WTC11 (cell line): ENCODE data around the gene SERPIND1. TPM values are rescaled to one million over a fixed set of nuclear protein-coding genes. Genes with fewer than 3 reads are reported as not detected.
A peak's percentile ranks its signal among the peaks of the same experiment; 100 is the strongest.

Experiments
- ATAC-seq: fragments of 200-7000 bp; cut with Tn5 transposase; 2 replicates; pipeline ENCODE4 v1.10.0; 2021; ENCODE audit warnings: mild to moderate bottlenecking, moderate library complexity
- CTCF ChIA-PET: fragments of 300-600 bp; sonication (Branson Sonifier 250); formaldehyde crosslinking; loops from one replicate; lab custom pipeline; 2021; ENCODE audit warnings: antibody characterized with exemption; lab: Charles Lee
- POLR2A ChIA-PET: fragments of 350-600 bp; sonication (Branson Sonifier 250); formaldehyde crosslinking; loops from one replicate; lab custom pipeline; 2021; ENCODE audit warnings: antibody characterized with exemption; lab: Charles Lee
- DNase-seq: peaks from one replicate; pipeline ENCODE4 v3.0.0; 2021; ENCODE audit warnings: low spot score
- H3K27ac Mint-ChIP-seq: 2 replicates; pipeline ENCODE4 v1.8.0; 2021; ENCODE audit warnings: mixed read lengths
- H3K27me3 Mint-ChIP-seq: 2 replicates; pipeline ENCODE4 v1.8.0; 2021; ENCODE audit warnings: low read depth, mild to moderate bottlenecking, moderate library complexity, mixed read lengths
- H3K36me3 Mint-ChIP-seq: 2 replicates; pipeline ENCODE4 v1.8.0; 2021; ENCODE audit warnings: mixed read lengths
- H3K4me1 Mint-ChIP-seq: 2 replicates; pipeline ENCODE4 v1.8.0; 2022; ENCODE audit warnings: mixed read lengths
- H3K4me3 Mint-ChIP-seq: 2 replicates; pipeline ENCODE4 v1.8.0; 2021; ENCODE audit warnings: mild to moderate bottlenecking, moderate library complexity, mixed read lengths
- H3K9me3 Mint-ChIP-seq: 2 replicates; pipeline ENCODE4 v1.8.0; 2021; ENCODE audit warnings: mixed read lengths
- FOXJ3 ChIP-seq: sonication (generic); formaldehyde crosslinking; IDR thresholded peaks from 2 replicates; pipeline ENCODE4 v1.9.0; 2021; ENCODE audit warnings: missing genetic modification reagents, mild to moderate bottlenecking, borderline replicate concordance
- GABPB1 ChIP-seq: sonication (generic); formaldehyde crosslinking; IDR thresholded peaks from 2 replicates; pipeline ENCODE4 v1.8.1; 2023; ENCODE audit warnings: mild to moderate bottlenecking, missing genetic modification reagents
- JAZF1 ChIP-seq: fragments of 250-450 bp; sonication (Bioruptor Pico); IDR thresholded peaks from 2 replicates; pipeline ENCODE4 v1.9.0; 2021; ENCODE audit warnings: moderate library complexity, mild to moderate bottlenecking, inconsistent platforms
- JUN ChIP-seq: sonication (generic); formaldehyde crosslinking; IDR thresholded peaks from 2 replicates; pipeline ENCODE4 v1.8.0; 2023; ENCODE audit warnings: mild to moderate bottlenecking, missing genetic modification reagents
- MYBL2 ChIP-seq: sonication (generic); formaldehyde crosslinking; IDR thresholded peaks from 2 replicates; pipeline ENCODE4 v1.8.1; 2023; ENCODE audit warnings: mild to moderate bottlenecking, moderate library complexity, missing genetic modification reagents
- NFYB ChIP-seq: sonication (generic); formaldehyde crosslinking; conservative IDR thresholded peaks from 2 replicates; pipeline ENCODE4 v1.8.0; 2022; ENCODE audit warnings: low read depth, missing genetic modification reagents
- NR2C2 ChIP-seq: sonication (generic); formaldehyde crosslinking; IDR thresholded peaks from 2 replicates; pipeline ENCODE4 v1.8.0; 2022; ENCODE audit warnings: mild to moderate bottlenecking, missing genetic modification reagents
- OVOL2 ChIP-seq: fragments of 250-450 bp; sonication (Bioruptor Pico); IDR thresholded peaks from 2 replicates; pipeline ENCODE4 v1.9.0; 2021; ENCODE audit warnings: mild to moderate bottlenecking, borderline replicate concordance
- RELA ChIP-seq: sonication (generic); formaldehyde crosslinking; IDR thresholded peaks from 2 replicates; pipeline ENCODE4 v1.8.1; 2022; ENCODE audit warnings: missing genetic modification reagents, mild to moderate bottlenecking, borderline replicate concordance
- SMAD4 ChIP-seq: sonication (generic); formaldehyde crosslinking; IDR thresholded peaks from 2 replicates; pipeline ENCODE4 v1.8.0; 2022; ENCODE audit warnings: mild to moderate bottlenecking, missing genetic modification reagents
- TP53 ChIP-seq: sonication (generic); formaldehyde crosslinking; IDR thresholded peaks from 2 replicates; pipeline ENCODE4 v1.8.1; 2023; ENCODE audit warnings: mild to moderate bottlenecking, missing genetic modification reagents
- ZNF263 ChIP-seq: sonication (generic); formaldehyde crosslinking; IDR thresholded peaks from 2 replicates; pipeline ENCODE4 v1.8.1; 2022; ENCODE audit warnings: low read depth, mild to moderate bottlenecking, moderate library complexity, missing genetic modification reagents
- ZNF396 ChIP-seq: fragments of 250-450 bp; sonication (Bioruptor Pico); IDR thresholded peaks from 2 replicates; pipeline ENCODE4 v1.8.0; 2021; ENCODE audit warnings: mild to moderate bottlenecking, moderate library complexity, borderline replicate concordance
- total RNA-seq: library from RNA; stranded (reverse); gene quantifications from 3 replicates; pipeline ENCODE4 v1.2.3, GENCODE V29; 2021
- TF ChIP-seq, protein P1 (sequence below): sonication (generic); formaldehyde crosslinking; IDR thresholded peaks from 2 replicates; pipeline ENCODE4 v1.8.0; 2022; ENCODE audit warnings: missing genetic modification reagents
- TF ChIP-seq, protein P2 (sequence below): sonication (generic); formaldehyde crosslinking; IDR thresholded peaks from 2 replicates; pipeline ENCODE4 v1.8.0; 2022; ENCODE audit warnings: mild to moderate bottlenecking, missing genetic modification reagents
- TF ChIP-seq, protein P3 (sequence below): sonication (generic); formaldehyde crosslinking; IDR thresholded peaks from 2 replicates; pipeline ENCODE4 v1.8.1; 2022; ENCODE audit warnings: missing genetic modification reagents, borderline replicate concordance
- TF ChIP-seq, protein P4 (sequence below): fragments of 250-450 bp; sonication (Bioruptor Pico); IDR thresholded peaks from 2 replicates; pipeline ENCODE4 v2.1.2; 2022; ENCODE audit warnings: mild to moderate bottlenecking, moderate library complexity
- TF ChIP-seq, protein P5 (sequence below): sonication (generic); formaldehyde crosslinking; IDR thresholded peaks from 2 replicates; pipeline ENCODE4 v1.8.0; 2022; ENCODE audit warnings: mild to moderate bottlenecking, missing genetic modification reagents
- TF ChIP-seq, protein P6 (sequence below): sonication (generic); formaldehyde crosslinking; IDR thresholded peaks from 2 replicates; pipeline ENCODE4 v1.8.0; 2023; ENCODE audit warnings: missing genetic modification reagents

SERPIND1 gene
- total RNA-seq, 1 experiment from 2014 or later = 0.22 TPM

DNA sequence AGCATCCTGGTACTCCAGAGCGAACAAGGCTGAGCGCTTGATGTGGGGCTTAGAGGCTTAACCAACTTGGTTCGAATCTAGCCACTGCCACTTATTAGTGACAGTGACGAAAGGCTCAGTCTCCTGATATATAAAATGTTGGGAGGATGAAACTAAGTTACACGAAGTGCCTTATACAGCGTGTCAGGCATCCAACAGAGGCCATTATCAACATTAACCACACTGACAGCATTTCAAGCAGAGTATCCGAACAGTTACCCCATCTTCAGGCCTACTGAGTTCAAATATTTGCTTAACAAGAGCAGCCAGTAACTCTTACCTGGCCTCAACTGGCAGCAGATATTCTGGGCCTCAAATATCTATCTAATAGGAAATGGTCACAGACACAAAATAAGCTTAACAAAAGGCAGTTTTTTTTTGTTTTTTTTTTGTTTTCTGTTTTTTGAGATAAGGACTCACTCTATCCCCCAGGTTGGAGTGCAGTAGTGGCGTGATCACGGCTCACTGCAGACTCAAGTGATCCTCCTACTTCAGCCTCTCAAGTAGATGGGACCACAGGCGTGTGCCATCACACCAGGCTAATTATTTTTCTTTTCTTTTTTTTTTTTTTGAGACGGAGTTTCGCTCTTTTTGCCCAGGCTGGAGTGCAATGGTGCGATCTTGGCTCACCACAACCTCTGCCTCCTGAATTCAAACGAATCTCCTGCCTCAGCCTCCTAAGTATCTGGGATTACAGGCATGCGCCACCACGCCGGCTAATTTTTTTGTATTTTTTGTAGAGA is 2.9 kb downstream of the SERPIND1 start (continued):
- TF ChIP-seq OVOL2 (CRISPR knock-in tag) = no peak
- TF ChIP-seq GABPB1 (CRISPR knock-in tag) = no peak
- TF ChIP-seq MYBL2 (CRISPR knock-in tag) = no peak
- TF ChIP-seq NFYB (CRISPR knock-in tag) = no peak
- TF ChIP-seq, protein P1, sequence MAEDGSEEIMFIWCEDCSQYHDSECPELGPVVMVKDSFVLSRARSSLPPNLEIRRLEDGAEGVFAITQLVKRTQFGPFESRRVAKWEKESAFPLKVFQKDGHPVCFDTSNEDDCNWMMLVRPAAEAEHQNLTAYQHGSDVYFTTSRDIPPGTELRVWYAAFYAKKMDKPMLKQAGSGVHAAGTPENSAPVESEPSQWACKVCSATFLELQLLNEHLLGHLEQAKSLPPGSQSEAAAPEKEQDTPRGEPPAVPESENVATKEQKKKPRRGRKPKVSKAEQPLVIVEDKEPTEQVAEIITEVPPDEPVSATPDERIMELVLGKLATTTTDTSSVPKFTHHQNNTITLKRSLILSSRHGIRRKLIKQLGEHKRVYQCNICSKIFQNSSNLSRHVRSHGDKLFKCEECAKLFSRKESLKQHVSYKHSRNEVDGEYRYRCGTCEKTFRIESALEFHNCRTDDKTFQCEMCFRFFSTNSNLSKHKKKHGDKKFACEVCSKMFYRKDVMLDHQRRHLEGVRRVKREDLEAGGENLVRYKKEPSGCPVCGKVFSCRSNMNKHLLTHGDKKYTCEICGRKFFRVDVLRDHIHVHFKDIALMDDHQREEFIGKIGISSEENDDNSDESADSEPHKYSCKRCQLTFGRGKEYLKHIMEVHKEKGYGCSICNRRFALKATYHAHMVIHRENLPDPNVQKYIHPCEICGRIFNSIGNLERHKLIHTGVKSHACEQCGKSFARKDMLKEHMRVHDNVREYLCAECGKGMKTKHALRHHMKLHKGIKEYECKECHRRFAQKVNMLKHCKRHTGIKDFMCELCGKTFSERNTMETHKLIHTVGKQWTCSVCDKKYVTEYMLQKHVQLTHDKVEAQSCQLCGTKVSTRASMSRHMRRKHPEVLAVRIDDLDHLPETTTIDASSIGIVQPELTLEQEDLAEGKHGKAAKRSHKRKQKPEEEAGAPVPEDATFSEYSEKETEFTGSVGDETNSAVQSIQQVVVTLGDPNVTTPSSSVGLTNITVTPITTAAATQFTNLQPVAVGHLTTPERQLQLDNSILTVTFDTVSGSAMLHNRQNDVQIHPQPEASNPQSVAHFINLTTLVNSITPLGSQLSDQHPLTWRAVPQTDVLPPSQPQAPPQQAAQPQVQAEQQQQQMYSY (CRISPR knock-in tag) = no peak
- TF ChIP-seq JAZF1 (CRISPR knock-in tag) = no peak

DNA sequence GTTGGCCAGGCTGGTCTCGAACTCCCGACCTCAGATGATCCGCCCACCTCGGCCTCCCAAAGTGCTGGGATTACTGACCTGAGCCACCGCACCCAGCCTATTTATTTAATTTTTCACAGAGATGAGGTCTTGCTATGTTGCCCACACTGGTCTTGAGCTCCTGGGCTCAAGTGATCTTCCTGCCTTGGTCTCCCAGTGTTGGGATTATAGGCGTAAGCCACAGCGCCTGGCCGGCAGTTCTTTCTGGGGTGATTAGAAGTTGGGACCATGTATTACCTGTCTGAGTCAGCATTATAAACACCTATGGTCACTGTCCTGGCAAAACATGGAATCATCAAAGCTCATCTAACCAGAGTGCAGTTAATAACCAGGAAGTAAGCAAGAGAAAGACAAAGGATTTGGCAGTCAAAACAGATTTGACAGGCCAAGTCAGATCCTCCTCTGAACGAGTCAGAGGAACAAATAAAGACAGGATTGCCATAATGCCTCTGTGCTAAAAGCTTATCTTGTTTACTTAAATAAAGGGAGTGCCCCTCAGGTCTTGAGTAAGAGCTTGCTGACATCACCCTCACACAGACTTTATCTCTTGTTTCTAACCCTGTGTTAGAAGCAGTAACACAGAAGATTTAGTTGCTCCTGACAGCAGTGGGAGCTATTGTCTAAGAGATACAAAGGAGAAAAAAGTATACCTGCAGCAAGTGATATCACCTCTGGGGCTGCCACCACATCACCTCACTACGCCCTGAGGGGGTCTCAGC is 3.7 kb downstream of the SERPIND1 start:
- POLR2A ChIA-PET = no interaction called here
- DNase-seq = no peak
- TF ChIP-seq NR2C2 (CRISPR knock-in tag) = no peak
- TF ChIP-seq RELA (CRISPR knock-in tag) = no peak
- TF ChIP-seq GABPB1 (CRISPR knock-in tag) = peak; percentile 77
- no peak for TF ChIP-seq ZNF396 (CRISPR knock-in tag)
- TF ChIP-seq, protein P2, sequence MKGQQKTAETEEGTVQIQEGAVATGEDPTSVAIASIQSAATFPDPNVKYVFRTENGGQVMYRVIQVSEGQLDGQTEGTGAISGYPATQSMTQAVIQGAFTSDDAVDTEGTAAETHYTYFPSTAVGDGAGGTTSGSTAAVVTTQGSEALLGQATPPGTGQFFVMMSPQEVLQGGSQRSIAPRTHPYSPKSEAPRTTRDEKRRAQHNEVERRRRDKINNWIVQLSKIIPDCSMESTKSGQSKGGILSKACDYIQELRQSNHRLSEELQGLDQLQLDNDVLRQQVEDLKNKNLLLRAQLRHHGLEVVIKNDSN (CRISPR knock-in tag) = no peak
- TF ChIP-seq, all 79 proteins: peak for 1
- H3K27me3 Mint-ChIP-seq = no peaks in the 10 kb centered on the region
- H3K27ac Mint-ChIP-seq = peak overlapping the region; percentile 70; the same call in 1 of the 2 replicates
- H3K4me3 Mint-ChIP-seq = no peak overlapping the region
- H3K4me1 Mint-ChIP-seq = peaks cover 14% of the 10 kb centered on the region
- CTCF ChIA-PET = interaction anchor here (0.9 to 2.4 kb wide), 3 partner anchors 19 to 108 kb away, joined by 3 to 7 read pairs (median 3); no protein-coding TSS in a partner anchor
- no peaks in the 10 kb centered on the region for H3K36me3 Mint-ChIP-seq
- H3K9me3 Mint-ChIP-seq = no peaks in the 10 kb centered on the region
- no peak for ATAC-seq

DNA sequence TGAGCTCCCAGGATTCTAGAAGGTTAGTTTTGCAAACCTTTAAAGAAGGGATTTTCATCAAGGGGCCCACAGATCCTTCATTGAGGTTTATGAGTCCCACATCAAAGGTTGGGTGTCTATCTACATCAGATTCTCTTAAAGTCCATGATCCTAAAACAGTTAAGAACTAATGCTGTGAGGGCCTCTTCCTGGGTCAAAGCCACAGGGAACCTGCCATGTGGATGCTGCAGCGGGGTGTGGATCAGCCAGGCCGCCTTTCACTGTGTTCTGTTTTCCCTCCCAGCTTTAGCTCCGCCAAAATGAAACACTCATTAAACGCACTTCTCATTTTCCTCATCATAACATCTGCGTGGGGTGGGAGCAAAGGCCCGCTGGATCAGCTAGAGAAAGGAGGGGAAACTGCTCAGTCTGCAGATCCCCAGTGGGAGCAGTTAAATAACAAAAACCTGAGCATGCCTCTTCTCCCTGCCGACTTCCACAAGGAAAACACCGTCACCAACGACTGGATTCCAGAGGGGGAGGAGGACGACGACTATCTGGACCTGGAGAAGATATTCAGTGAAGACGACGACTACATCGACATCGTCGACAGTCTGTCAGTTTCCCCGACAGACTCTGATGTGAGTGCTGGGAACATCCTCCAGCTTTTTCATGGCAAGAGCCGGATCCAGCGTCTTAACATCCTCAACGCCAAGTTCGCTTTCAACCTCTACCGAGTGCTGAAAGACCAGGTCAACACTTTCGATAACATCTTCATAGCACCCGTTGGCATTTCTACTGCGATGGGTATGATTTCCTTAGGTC is 5.3 kb downstream of the SERPIND1 start:
- H3K27me3 Mint-ChIP-seq = no peaks in the 10 kb centered on the region
- no peaks in the 10 kb centered on the region for H3K36me3 Mint-ChIP-seq
- peaks cover 26% of the 10 kb centered on the region for H3K4me1 Mint-ChIP-seq
- ChIA-PET POLR2A (no interaction called here), CTCF (interaction anchor here (2.4 kb wide), 1 partner anchor 21 kb away, joined by 7 read pairs; no protein-coding TSS in a partner anchor)
- DNase-seq (no peak), ATAC-seq (no peak)
- peak overlapping the region; percentile 28 for H3K27ac Mint-ChIP-seq
- no peaks in the 10 kb centered on the region for H3K9me3 Mint-ChIP-seq
- no peak overlapping the region for H3K4me3 Mint-ChIP-seq
- TF ChIP-seq, protein P3, sequence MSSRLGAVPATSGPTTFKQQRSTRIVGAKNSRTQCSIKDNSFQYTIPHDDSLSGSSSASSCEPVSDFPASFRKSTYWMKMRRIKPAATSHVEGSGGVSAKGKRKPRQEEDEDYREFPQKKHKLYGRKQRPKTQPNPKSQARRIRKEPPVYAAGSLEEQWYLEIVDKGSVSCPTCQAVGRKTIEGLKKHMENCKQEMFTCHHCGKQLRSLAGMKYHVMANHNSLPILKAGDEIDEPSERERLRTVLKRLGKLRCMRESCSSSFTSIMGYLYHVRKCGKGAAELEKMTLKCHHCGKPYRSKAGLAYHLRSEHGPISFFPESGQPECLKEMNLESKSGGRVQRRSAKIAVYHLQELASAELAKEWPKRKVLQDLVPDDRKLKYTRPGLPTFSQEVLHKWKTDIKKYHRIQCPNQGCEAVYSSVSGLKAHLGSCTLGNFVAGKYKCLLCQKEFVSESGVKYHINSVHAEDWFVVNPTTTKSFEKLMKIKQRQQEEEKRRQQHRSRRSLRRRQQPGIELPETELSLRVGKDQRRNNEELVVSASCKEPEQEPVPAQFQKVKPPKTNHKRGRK (CRISPR knock-in tag) = no peak
- TF ChIP-seq, protein P4, sequence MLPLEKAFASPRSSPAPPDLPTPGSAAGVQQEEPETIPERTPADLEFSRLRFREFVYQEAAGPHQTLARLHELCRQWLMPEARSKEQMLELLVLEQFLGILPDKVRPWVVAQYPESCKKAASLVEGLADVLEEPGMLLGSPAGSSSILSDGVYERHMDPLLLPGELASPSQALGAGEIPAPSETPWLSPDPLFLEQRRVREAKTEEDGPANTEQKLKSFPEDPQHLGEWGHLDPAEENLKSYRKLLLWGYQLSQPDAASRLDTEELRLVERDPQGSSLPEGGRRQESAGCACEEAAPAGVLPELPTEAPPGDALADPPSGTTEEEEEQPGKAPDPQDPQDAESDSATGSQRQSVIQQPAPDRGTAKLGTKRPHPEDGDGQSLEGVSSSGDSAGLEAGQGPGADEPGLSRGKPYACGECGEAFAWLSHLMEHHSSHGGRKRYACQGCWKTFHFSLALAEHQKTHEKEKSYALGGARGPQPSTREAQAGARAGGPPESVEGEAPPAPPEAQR (CRISPR knock-in tag) = no peak
- TF ChIP-seq, protein P5, sequence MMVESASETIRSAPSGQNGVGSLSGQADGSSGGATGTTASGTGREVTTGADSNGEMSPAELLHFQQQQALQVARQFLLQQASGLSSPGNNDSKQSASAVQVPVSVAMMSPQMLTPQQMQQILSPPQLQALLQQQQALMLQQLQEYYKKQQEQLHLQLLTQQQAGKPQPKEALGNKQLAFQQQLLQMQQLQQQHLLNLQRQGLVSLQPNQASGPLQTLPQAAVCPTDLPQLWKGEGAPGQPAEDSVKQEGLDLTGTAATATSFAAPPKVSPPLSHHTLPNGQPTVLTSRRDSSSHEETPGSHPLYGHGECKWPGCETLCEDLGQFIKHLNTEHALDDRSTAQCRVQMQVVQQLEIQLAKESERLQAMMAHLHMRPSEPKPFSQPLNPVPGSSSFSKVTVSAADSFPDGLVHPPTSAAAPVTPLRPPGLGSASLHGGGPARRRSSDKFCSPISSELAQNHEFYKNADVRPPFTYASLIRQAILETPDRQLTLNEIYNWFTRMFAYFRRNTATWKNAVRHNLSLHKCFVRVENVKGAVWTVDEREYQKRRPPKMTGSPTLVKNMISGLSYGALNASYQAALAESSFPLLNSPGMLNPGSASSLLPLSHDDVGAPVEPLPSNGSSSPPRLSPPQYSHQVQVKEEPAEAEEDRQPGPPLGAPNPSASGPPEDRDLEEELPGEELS (CRISPR knock-in tag) = no peak
- TF ChIP-seq JUN (CRISPR knock-in tag) = no peak
- TF ChIP-seq ZNF263 (CRISPR knock-in tag) = no peak
- TF ChIP-seq, protein P6, sequence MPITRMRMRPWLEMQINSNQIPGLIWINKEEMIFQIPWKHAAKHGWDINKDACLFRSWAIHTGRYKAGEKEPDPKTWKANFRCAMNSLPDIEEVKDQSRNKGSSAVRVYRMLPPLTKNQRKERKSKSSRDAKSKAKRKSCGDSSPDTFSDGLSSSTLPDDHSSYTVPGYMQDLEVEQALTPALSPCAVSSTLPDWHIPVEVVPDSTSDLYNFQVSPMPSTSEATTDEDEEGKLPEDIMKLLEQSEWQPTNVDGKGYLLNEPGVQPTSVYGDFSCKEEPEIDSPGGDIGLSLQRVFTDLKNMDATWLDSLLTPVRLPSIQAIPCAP = no peak
- TF ChIP-seq FOXJ3 = no peak
- TF ChIP-seq TP53 = no peak
- TF ChIP-seq SMAD4 (CRISPR knock-in tag) = no peak
